ENCODE data around the gene TMCO1. TPM values are rescaled to one million over a fixed set of nuclear protein-coding genes. Genes with fewer than 3 reads are reported as not detected.
"Not testable (repeated sequence)": the region's sequence is repeated elsewhere in the genome, so short reads cannot be mapped to it uniquely, and the experiment has no call there.

The TMCO1 gene
- total RNA-seq, 1 donor from 2014 or later: 43.0 TPM

GRCh38 chr1:165726169-165726568 lies 42.5 kb downstream of the TMCO1 start:
- no peaks in the 10 kb centered on the region for H3K9me3 Mint-ChIP-seq
- no peak for TF ChIP-seq CTCF (IDR thresholded peaks at IDR 0.05)
- ATAC-seq (ENCODE audit: low read depth): no peak

GRCh38 chr1:165717918-165718515 lies 50.7 kb downstream of the TMCO1 start:
- no peak for DNase-seq
- no peaks in the 10 kb centered on the region for H3K9me3 Mint-ChIP-seq
- H3K4me1 Mint-ChIP-seq: no peaks in the 10 kb centered on the region
- intact Hi-C loops (cut with micrococcal nuclease): loop anchor here (1.0 to 2.0 kb wide), 2 partner anchors 196 to 761 kb away; no protein-coding TSS in a partner anchor
- no peak overlapping the region for H3K27ac Mint-ChIP-seq
- ChIA-PET CTCF (interaction anchor here (0.7 to 1.7 kb wide), 3 partner anchors 153 to 197 kb away, joined by 3 to 4 read pairs (median 3); no protein-coding TSS in a partner anchor), POLR2A (no interaction called here)
- H3K27me3 Mint-ChIP-seq: no peaks in the 10 kb centered on the region
- TF ChIP-seq CTCF (IDR thresholded peaks at IDR 0.05): no peak
- ATAC-seq (ENCODE audit: low read depth): peak; percentile 31
- H3K36me3 Mint-ChIP-seq (ENCODE audit: low read depth): no peaks in the 10 kb centered on the region
- no peak overlapping the region for H3K4me3 Mint-ChIP-seq

More at GRCh38 chr1:165726169-165726568, 42.5 kb downstream of the TMCO1 start:
- CTCF ChIA-PET: no interaction called here
- Mint-ChIP-seq H3K27me3 (no peaks in the 10 kb centered on the region), H3K36me3 (ENCODE audit: low read depth) (peaks cover 33% of the 10 kb centered on the region), H3K27ac (no peak overlapping the region), H3K4me3 (no peak overlapping the region), H3K4me1 (no peaks in the 10 kb centered on the region)
- no peak for DNase-seq
- intact Hi-C loops (cut with micrococcal nuclease): no loop called here
- POLR2A ChIA-PET: no interaction called here

GRCh38 chr1:165716265-165717051 lies 52.2 kb downstream of the TMCO1 start:
- intact Hi-C loops (cut with micrococcal nuclease); H3K9me3 Mint-ChIP-seq; H3K36me3 Mint-ChIP-seq (ENCODE audit: low read depth); POLR2A ChIA-PET; H3K27ac Mint-ChIP-seq; DNase-seq; H3K4me1 Mint-ChIP-seq; ATAC-seq (ENCODE audit: low read depth); H3K4me3 Mint-ChIP-seq; H3K27me3 Mint-ChIP-seq: not testable (repeated sequence)
- CTCF ChIA-PET: interaction anchor here (1.1 kb wide), 1 partner anchor 198 kb away, joined by 3 read pairs; no protein-coding TSS in a partner anchor

- CTCF ChIA-PET: no interaction called here
- no peak for DNase-seq
- H3K27ac Mint-ChIP-seq: no peak overlapping the region
- no peaks in the 10 kb centered on the region for H3K36me3 Mint-ChIP-seq (ENCODE audit: low read depth)
- no peak for TF ChIP-seq CTCF (IDR thresholded peaks at IDR 0.05)
- no peaks in the 10 kb centered on the region for H3K4me1 Mint-ChIP-seq
- POLR2A ChIA-PET: no interaction called here
- intact Hi-C loops (cut with micrococcal nuclease): no loop called here
- no peaks in the 10 kb centered on the region for H3K9me3 Mint-ChIP-seq
- no peak overlapping the region for H3K4me3 Mint-ChIP-seq
- ATAC-seq (ENCODE audit: low read depth): no peak
- H3K27me3 Mint-ChIP-seq: peaks cover 7% of the 10 kb centered on the region
These were observed 55.9 kb downstream of the TMCO1 start for GRCh38 chr1:165712764-165713163.

- TF ChIP-seq CTCF (IDR thresholded peaks at IDR 0.05): no peak
- no peak for DNase-seq
- Mint-ChIP-seq H3K27ac (no peak overlapping the region), H3K9me3 (no peaks in the 10 kb centered on the region), H3K27me3 (peaks cover 10% of the 10 kb centered on the region), H3K36me3 (ENCODE audit: low read depth) (no peaks in the 10 kb centered on the region), H3K4me1 (no peaks in the 10 kb centered on the region), H3K4me3 (no peak overlapping the region)
- POLR2A ChIA-PET: interaction anchor here (0.5 to 0.6 kb wide), 2 partner anchors 48 to 200 kb away, joined by 3 to 6 read pairs; no protein-coding TSS in a partner anchor
- intact Hi-C loops (cut with micrococcal nuclease): no loop called here
- ATAC-seq (ENCODE audit: low read depth): no peak
- CTCF ChIA-PET: no interaction called here
These were observed 60.5 kb downstream of the TMCO1 start for GRCh38 chr1:165707984-165708706.

Data from activated B cell treated with CpG ODN at 0.5 μM for 24 hours (primary cell).